RKO (cell line): ENCODE measurements around the gene STIMATE.

Experiments
- DNase-seq: peaks from one replicate; pipeline ENCODE4 v3.0.0-alpha.2; 2016; ENCODE audit warnings: low spot score

Gene STIMATE

GRCh38 chr3:52893723-52894122, 3.6 kb downstream of the STIMATE start:
- no peak for DNase-seq

DNA sequence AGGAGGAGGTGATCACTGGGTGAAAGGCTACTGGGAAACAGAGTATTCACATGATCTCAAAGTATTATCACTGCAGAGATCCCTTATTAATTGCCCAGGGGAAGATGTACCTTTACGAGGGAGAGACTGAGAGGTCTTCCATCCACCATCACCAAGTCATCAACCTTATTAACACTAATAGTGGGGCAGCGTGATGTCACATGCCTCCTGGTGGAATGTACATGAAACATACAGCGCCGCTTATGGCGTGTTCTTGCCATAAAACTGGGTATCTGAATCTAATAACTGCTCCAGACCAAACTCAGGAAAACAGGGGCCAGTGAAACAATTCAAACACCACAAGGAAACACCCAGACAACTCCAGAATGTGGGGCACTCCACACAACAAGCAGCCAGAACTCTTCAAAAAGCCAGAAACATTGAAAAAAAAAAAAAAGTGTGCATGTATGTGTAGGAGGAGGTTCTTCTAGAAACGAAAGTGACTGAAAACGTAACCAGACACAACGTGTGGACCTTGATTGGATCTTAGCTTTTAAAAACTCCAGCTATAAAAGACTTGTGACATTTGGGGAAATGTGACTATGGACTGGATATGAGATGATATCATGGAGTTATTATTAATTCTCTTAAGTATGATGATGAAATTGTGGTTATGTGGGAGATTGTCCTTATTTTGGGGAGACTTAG, 4.6 kb downstream of the STIMATE start:
- DNase-seq, result no peak

GRCh38 chr3:52892290-52892624, 5.1 kb downstream of the STIMATE start:
- no peak for DNase-seq

DNA sequence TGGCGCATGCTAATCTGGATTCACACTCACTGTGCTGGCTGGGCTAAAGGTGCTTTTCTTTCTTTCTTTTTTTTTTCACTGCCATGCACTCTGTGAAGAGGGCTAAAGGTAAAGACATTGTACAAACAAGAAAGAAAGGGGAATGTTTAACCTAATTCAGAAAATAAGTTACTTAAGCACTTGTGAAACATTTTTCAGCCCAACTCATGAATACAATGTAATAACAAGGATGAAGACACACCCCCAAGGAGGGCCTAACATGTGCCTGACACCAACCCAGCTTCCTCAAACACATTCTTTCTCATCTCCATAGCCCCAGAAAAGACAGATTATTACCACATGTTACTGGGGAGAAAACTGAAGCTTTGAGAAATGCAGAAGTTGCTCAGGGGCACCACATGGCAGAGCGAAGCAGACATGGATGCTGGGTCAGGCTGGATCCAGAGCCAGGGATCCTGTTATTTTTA, 5.7 kb downstream of the STIMATE start:
- DNase-seq, result no peak

DNA sequence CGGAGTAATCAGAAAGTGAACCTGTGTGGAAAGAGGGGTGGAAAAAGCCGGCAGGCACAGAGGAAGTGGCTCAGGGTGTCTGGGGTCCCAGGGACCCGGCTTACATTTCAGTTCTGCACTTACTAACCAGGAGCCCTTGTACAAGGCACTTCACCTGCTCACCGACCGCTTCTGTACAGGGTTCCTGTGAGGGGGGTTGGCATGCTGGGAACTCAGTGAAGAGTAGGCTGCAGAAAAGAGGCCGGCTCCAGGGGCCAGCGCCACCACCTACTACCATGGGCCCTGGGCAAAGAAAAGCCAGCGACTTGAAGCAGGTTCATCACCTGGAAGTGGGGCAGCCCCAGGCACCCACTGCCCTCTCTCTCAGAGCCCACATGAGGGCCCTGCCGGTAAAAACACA, 6.2 kb downstream of the STIMATE start:
- DNase-seq, result no peak

DNA sequence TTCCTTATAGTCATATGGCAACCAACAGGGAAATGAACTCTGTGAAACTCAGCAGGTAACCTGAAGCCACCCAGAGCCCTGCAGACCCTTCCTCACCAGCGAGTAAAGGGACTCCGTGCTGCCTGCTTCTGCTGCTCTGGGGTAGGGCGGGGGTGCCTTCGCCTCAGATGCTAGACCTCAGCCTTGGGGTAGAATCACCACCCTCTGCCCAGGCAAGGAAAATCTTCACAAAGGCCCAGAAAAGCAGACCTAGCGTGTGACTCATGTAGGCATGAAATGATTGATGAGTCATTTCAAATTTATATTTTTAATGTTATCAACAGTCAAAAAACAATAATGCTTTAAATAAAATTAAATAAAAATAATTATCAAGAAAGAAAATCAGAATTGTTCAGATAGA, 6.6 kb downstream of the STIMATE start:
- no peak for DNase-seq

GRCh38 chr3:52889901-52890300, 7.4 kb downstream of the STIMATE start:
- DNase-seq, result no peak

- no peak for DNase-seq
Measured at GRCh38 chr3:52887166-52887565, 10.2 kb downstream of the STIMATE start.

GRCh38 chr3:52886049-52886730, 11.2 kb downstream of the STIMATE start:
- no peak for DNase-seq

DNA sequence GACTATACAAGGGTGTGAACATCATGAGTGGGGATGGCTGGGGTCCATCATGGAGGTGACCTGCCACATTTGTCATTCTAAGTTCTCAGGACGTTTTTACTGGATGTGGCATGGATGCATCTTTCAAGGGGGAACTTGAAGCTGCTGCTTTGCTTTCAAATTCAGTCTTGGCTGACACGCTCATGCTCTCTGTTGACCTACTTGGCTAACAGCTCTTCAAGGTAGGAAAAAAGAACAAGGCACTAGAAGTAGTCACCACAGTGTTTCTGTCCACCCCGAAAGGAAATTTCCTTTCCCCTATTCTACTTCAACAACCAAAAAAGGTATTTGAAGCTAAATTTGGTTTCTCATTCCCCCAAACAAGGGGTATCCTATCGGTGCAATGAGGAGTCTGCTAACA, 15.0 kb downstream of the STIMATE start:
- no peak for DNase-seq

- DNase-seq, result no peak
Measured at GRCh38 chr3:52881871-52882270, 15.5 kb downstream of the STIMATE start.

GRCh38 chr3:52880474-52880873, 16.9 kb downstream of the STIMATE start:
- no peak for DNase-seq

- DNase-seq, result no peak
Measured at GRCh38 chr3:52880047-52880446, 17.3 kb downstream of the STIMATE start.

DNA sequence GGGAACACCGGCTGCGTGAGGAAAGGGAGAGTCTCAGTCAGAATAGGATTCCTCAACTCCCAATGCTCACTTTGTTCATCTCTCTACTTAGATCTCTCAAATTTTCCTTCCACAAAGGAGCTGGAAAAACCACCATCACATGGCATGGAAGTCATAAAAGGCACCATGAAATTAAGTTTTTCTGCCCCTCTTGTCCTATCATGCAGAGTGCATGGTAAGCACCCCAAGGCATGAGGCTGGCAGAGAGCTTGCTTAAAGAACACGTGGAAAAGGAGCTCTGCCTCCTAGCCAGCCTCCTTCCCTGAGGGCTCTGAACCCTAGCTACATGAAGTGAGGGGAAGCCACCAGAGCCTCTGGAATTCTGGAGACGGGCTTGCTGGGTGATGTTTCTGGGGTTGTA, 17.8 kb downstream of the STIMATE start:
- no peak for DNase-seq

DNA sequence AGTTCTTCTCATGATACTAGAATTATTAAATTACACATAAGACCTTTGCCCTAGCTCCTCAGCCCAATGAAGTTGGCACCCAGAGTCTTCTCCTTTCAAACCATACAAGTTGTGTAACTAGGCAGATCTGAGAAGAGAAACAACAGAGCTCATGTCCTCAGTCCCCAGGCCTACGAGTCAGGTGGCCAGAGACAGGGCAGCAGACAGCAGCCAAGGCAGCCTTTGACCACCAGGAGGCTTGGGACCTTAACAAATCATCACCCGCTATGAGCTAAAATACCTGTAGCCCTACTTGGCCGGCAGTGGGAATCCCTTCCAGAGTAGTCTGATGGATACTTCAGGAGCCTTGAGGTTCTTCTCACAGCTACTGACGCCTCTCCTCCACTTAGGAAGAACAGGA, 18.3 kb downstream of the STIMATE start:
- DNase-seq, result no peak

GRCh38 chr3:52877085-52877484, 20.3 kb downstream of the STIMATE start:
- DNase-seq, result no peak

- no peak for DNase-seq
Measured at GRCh38 chr3:52874864-52875587, 22.3 kb downstream of the STIMATE start.

GRCh38 chr3:52874160-52874701, 23.1 kb downstream of the STIMATE start:
- DNase-seq, result no peak

- DNase-seq, result no peak
Measured at GRCh38 chr3:52873433-52874159, 23.8 kb downstream of the STIMATE start.

GRCh38 chr3:52872245-52872644, 25.1 kb downstream of the STIMATE start:
- no peak for DNase-seq

- DNase-seq, result no peak
Measured at GRCh38 chr3:52871761-52872160, 25.6 kb downstream of the STIMATE start.

DNA sequence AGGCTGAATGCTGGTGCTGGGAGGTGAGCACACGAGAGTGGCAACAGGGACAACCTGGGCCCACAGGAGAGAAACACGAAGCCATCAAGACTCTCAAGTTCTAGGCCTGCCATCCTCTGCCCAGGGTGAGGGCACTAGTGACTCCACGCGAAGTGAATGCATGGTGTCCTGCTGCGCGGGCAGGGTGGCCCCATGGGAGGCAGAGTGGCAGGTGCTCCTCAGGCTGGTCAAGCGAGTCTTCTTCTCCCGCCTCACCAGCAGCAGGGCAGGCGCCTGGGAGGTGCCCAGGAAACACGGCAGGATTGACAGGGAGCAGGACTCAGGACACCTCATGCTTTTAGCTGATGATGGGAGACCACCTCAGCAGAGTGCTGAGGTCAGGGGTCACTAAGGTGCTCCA, 26.9 kb downstream of the STIMATE start:
- no peak for DNase-seq
